ENCODE data around the gene PIGZ.

DNA sequence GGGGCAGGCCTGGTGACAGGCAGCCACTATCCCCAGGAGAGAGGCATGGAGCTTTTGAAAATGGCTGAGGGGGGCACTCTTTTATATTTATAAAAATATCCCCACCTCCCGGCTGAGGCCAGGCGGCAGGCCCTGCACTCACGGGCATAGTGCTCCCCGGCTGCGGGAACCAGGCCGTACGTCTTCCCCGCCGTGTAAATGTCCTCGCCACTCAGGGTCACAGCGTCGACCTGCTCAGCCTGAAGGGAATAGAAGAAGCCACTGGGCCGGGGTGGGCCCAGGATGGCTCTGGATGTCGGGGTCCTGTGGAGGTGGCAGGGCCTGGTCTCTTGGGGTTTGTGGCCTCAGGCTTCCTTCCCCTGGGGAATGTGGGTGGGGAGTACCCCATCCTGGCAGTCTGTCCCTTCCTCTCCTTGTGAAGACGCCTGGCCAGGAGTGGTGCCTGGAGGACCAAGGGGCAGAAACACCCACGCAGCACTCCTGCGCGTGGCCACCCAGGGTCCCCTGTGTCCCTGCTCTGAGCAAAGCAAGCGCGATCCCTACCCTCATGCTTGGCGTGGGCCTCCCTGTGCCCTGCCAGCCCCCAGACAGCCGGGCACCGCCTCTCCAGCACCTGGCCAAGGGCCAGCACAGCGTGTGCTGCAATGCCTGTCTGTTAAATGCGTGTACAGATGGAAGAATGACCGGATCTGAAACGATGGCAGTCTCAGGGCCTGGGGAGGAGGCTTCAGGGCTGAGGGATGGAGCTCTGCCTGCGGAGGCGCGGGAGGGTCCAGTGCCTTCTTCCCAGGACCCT is 42.1 kb upstream of the PIGZ start:
- TF ChIP-seq GATA2 (IDR thresholded peaks at IDR 0.05; ENCODE audit: low read depth, low read length) (no peak), GATA3 (IDR thresholded peaks at IDR 0.05; ENCODE audit: low read depth, low read length) (no peak)
